BLaER1 (cell line): ENCODE data around the gene NAT9.

Experiments used
- H3K27ac ChIP-seq: shearing (Covaris generic); formaldehyde crosslinking; 2 replicates; pipeline ENCODE4 v1.8.1; 2022
- H3K27me3 ChIP-seq: shearing (Covaris generic); formaldehyde crosslinking; 2 replicates; pipeline ENCODE4 v1.8.1; 2022
- H3K36me3 ChIP-seq: shearing (Covaris generic); formaldehyde crosslinking; 2 replicates; pipeline ENCODE4 v1.8.1; 2022
- H3K4me1 ChIP-seq: shearing (Covaris generic); formaldehyde crosslinking; 2 replicates; pipeline ENCODE4 v1.8.1; 2022
- H3K4me2 ChIP-seq: shearing (Covaris generic); formaldehyde crosslinking; 2 replicates; pipeline ENCODE4 v1.8.1; 2022
- H3K4me3 ChIP-seq: shearing (Covaris generic); formaldehyde crosslinking; 2 replicates; pipeline ENCODE4 v1.8.1; 2022
- H3K9ac ChIP-seq: shearing (Covaris generic); formaldehyde crosslinking; 2 replicates; pipeline ENCODE4 v1.8.1; 2022
- H3K9me3 ChIP-seq: shearing (Covaris generic); formaldehyde crosslinking; 2 replicates; pipeline ENCODE4 v1.8.1; 2022
- H4K20me1 ChIP-seq: shearing (Covaris generic); formaldehyde crosslinking; 2 replicates; pipeline ENCODE4 v1.8.1; 2022
- Cebpa-rat ChIP-seq: shearing (Covaris generic); IDR thresholded peaks from 2 replicates; pipeline ENCODE4 v1.8.1; 2022

The NAT9 gene

DNA sequence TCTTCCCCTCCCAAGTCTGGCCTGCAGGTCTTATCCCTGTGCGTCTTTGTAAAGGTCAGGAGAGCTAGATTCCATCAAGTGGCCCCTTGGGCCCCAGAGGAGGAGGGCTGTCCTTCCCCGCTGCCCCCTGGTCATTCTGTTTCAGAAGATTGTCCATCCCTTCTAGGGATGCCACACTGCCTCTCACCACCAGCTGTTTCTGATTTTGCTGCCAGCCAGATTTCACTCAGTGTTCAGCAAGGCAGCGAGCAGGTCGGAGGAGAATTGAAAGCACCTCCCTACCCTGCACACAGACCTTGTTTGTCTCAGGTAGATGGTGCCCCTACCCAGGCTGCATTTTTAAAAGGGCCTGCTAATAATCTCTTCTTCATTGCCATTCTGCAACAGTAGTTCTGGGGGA is 21.7 kb upstream of the NAT9 start:
- no peak overlapping the region for H3K4me3 ChIP-seq
- no peak for TF ChIP-seq Cebpa-rat
- peaks cover 85% of the 10 kb centered on the region for H3K36me3 ChIP-seq
- no peaks in the 10 kb centered on the region for H3K9me3 ChIP-seq
- H3K4me2 ChIP-seq = peak overlapping the region; percentile 36
- H3K9ac ChIP-seq = no peak overlapping the region; the same call in 1 of the 2 replicates
- H3K4me1 ChIP-seq = peaks cover 14% of the 10 kb centered on the region
- H3K27ac ChIP-seq = no peak overlapping the region
- H4K20me1 ChIP-seq = peaks cover 10% of the 10 kb centered on the region; the same call in 1 of the 2 replicates
- H3K27me3 ChIP-seq = no peaks in the 10 kb centered on the region

DNA sequence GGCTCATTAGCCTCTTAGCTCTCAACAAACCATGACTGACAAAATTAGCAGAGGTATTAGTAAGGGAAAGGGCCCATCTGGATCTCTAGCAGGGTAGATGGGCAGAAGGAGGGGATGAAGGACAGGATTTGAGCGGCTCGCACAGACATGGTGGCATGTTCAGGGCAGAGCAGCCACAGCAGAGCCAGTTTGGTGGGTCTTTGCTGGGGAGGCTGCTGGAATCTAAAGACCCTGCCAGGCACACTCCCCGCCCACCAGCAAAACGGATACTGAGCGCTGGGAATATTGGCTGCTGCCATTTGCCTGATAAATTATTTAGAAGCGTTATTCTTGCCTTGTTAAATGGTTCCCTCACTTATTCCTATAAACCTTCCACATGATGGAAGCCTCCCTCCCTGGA is 20.7 kb upstream of the NAT9 start:
- Histone ChIP-seq H3K4me3 (no peak overlapping the region), H3K4me2 (peak overlapping the region; percentile 36), H4K20me1 (peaks cover 10% of the 10 kb centered on the region; the same call in 1 of the 2 replicates), H3K9ac (no peak overlapping the region), H3K27ac (no peak overlapping the region), H3K9me3 (no peaks in the 10 kb centered on the region), H3K27me3 (no peaks in the 10 kb centered on the region), H3K4me1 (peaks cover 14% of the 10 kb centered on the region), H3K36me3 (peaks cover 80% of the 10 kb centered on the region)
- TF ChIP-seq Cebpa-rat = no peak

DNA sequence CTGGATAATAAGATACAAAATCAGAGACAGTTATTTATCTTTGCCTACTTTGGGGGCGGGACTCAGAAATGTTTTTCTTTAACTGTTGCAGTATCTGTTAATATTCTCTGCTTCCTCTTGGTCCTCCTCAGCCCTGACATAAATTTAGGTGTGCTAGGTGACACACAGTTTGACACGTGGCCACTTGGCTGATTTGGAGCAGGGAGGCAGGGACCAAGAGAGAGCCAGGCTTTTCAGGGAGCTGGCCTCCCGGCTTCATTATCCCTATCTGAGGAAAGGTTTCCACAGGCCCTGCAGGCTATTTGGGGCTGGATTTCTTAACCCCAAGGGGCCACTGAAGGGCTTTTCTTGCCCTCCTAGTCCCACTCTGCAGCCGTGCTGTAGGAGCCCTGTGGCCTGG is 20.1 kb upstream of the NAT9 start:
- Histone ChIP-seq H3K4me1 (peaks cover 20% of the 10 kb centered on the region), H3K27ac (no peak overlapping the region), H3K4me3 (no peak overlapping the region), H4K20me1 (peaks cover 10% of the 10 kb centered on the region; the same call in 1 of the 2 replicates), H3K9me3 (no peaks in the 10 kb centered on the region), H3K9ac (no peak overlapping the region), H3K4me2 (no peak overlapping the region), H3K27me3 (no peaks in the 10 kb centered on the region), H3K36me3 (peaks cover 75% of the 10 kb centered on the region)
- no peak for TF ChIP-seq Cebpa-rat

DNA sequence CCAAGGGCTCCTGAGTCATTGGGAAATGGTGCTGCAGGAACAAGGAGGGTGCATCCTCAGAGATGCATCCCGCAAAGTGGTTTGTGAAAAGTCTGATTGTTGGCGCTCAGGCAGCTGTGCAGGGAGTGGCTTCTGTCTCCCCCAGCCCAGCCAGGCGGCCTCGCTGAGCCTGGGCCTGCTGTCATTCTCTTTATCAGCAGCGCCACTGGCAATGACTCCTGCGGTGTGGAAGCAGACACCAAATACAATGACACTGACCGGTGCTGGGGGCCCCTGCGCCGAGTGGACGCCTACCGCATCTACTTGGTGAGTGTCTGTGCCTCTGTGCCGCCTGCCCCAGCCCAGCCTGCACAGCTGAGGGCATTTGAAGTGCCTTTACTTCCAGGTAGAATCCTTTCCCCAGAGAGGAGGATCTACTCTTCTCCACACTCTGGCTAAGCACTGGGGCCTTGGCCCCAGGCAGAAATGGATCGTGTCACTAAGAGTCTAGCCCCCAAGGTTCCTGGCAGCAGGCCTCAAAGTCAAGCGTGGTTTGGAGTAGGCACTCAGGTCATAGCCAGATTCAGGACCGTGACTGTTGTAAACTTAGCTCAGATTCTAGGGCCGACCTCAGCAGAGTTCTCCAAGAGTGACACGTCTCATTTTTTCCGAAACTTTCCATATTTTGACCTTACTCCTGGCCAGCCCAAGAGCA is 19.3 kb upstream of the NAT9 start:
- Histone ChIP-seq H3K9me3 (no peaks in the 10 kb centered on the region), H3K4me2 (no peak overlapping the region), H4K20me1 (peaks cover 10% of the 10 kb centered on the region; the same call in 1 of the 2 replicates), H3K9ac (no peak overlapping the region), H3K27me3 (no peaks in the 10 kb centered on the region), H3K4me3 (no peak overlapping the region), H3K4me1 (peaks cover 27% of the 10 kb centered on the region), H3K36me3 (peaks cover 69% of the 10 kb centered on the region), H3K27ac (no peak overlapping the region)
- TF ChIP-seq Cebpa-rat = no peak

DNA sequence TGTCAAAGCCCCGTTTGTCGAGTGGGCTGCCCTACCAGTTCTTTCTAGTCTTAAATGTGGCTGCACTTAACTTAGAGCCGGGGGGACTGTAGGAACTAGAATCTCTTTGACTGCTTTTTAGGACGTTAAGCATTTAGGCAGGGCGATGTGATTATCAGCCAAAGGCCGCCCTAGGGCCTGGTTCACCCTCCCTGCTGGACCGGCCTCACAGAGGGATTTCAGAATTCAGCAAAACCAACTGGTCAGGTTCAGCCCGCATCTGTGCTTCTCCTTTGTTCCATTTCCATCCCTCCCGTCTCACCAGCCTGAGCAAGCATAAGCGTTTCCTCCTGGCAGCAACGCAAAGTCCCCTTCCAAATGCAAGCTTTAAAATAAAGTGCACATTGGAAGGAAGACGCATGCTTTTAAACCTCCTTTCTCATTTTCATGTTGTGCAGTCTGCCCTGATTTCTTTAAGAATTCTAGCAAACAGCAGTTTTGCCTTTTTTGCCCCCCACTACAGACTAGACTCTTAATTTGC is 16.5 kb upstream of the NAT9 start:
- H4K20me1 ChIP-seq = 0 out of 2 replicates have a peak, but pooled peaks cover 9% of the 10 kb centered on the region
- no peak overlapping the region for H3K27ac ChIP-seq
- H3K27me3 ChIP-seq = no peaks in the 10 kb centered on the region
- peaks cover 30% of the 10 kb centered on the region for H3K4me1 ChIP-seq
- no peak overlapping the region for H3K9ac ChIP-seq
- peaks cover 63% of the 10 kb centered on the region for H3K36me3 ChIP-seq
- H3K4me3 ChIP-seq = no peak overlapping the region
- H3K9me3 ChIP-seq = no peaks in the 10 kb centered on the region
- H3K4me2 ChIP-seq = no peak overlapping the region
- no peak for TF ChIP-seq Cebpa-rat

- H3K27me3 ChIP-seq = no peaks in the 10 kb centered on the region
- H3K4me2 ChIP-seq = peak overlapping the region; percentile 76
- H3K4me3 ChIP-seq = no peak overlapping the region
- H3K27ac ChIP-seq = 0 out of 2 replicates have a peak overlapping the region, but pooled peaks have one; percentile 6
- TF ChIP-seq Cebpa-rat = no peak
- no peak overlapping the region for H3K9ac ChIP-seq
- H4K20me1 ChIP-seq = peaks cover 17% of the 10 kb centered on the region
- H3K4me1 ChIP-seq = peaks cover 36% of the 10 kb centered on the region
- H3K36me3 ChIP-seq = peaks cover 47% of the 10 kb centered on the region
- no peaks in the 10 kb centered on the region for H3K9me3 ChIP-seq
Observed at GRCh38 chr17:74790161-74791058, 14.3 kb upstream of the NAT9 start.

DNA sequence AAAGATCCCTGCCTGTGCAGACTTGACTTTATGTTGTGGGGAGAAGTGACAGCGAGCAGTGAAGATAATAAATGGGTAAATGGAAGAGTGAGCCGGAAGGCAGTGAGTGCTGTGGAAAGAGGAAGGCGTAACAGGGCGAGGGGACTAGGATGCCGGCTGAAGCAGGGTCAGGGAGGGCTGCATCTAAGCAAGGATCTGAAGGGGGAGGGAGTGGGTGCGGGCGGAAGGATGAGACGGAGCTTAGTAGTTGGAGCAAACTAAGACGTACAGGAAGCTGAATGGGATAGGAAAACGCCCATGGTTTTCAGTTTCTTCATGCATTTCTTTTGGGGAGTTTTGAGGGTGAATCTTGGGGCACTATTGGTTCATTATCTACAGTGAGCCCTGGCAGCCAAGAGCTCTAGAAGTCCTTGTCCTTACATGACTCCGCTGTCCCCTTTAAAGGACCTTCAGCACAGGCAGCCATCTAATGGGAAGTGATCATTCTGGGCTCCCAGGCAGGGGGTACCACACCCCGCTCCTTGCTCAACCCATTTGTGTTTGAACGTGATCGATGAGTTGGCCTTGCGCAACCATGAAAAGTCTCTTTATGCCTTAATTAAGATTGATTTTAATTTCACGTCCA is 10.4 kb upstream of the NAT9 start:
- Histone ChIP-seq H3K4me2 (peak overlapping the region; percentile 43), H3K9me3 (no peaks in the 10 kb centered on the region), H3K36me3 (peaks cover 36% of the 10 kb centered on the region), H3K4me1 (peaks cover 57% of the 10 kb centered on the region), H4K20me1 (peaks cover 47% of the 10 kb centered on the region), H3K27ac (no peak overlapping the region), H3K4me3 (no peak overlapping the region), H3K9ac (no peak overlapping the region), H3K27me3 (no peaks in the 10 kb centered on the region)
- 0 out of 2 replicates have a peak, but pooled peaks have one; percentile 35 for TF ChIP-seq Cebpa-rat

- no peak for TF ChIP-seq Cebpa-rat
- H3K9me3 ChIP-seq = no peaks in the 10 kb centered on the region
Observed at GRCh38 chr17:74785981-74786360, 9.8 kb upstream of the NAT9 start.

GRCh38 chr17:74785096-74785980 is 9.2 kb upstream of the NAT9 start:
- Histone ChIP-seq H3K27me3 (no peaks in the 10 kb centered on the region), H3K9ac (no peak overlapping the region), H3K27ac (no peak overlapping the region), H3K4me1 (peaks cover 57% of the 10 kb centered on the region), H3K4me3 (no peak overlapping the region), H3K4me2 (no peak overlapping the region), H3K36me3 (peaks cover 33% of the 10 kb centered on the region), H4K20me1 (peaks cover 59% of the 10 kb centered on the region), H3K9me3 (no peaks in the 10 kb centered on the region)
- no peak for TF ChIP-seq Cebpa-rat

More at GRCh38 chr17:74785981-74786360, 9.8 kb upstream of the NAT9 start:
- Histone ChIP-seq H3K4me1 (peaks cover 57% of the 10 kb centered on the region), H4K20me1 (peaks cover 53% of the 10 kb centered on the region), H3K4me2 (peak overlapping the region; percentile 43), H3K36me3 (peaks cover 36% of the 10 kb centered on the region), H3K27me3 (no peaks in the 10 kb centered on the region), H3K27ac (no peak overlapping the region), H3K4me3 (no peak overlapping the region), H3K9ac (no peak overlapping the region)
